ENCODE data around the gene C1orf159. TPM values are rescaled to one million over a fixed set of nuclear protein-coding genes. Genes with fewer than 3 reads are reported as not detected.

Gene C1orf159
- polyA plus RNA-seq, 1 donor (not counting 4 experiments of a cell fraction or from before 2014, with no cell fraction given): 6.1 TPM

DNA sequence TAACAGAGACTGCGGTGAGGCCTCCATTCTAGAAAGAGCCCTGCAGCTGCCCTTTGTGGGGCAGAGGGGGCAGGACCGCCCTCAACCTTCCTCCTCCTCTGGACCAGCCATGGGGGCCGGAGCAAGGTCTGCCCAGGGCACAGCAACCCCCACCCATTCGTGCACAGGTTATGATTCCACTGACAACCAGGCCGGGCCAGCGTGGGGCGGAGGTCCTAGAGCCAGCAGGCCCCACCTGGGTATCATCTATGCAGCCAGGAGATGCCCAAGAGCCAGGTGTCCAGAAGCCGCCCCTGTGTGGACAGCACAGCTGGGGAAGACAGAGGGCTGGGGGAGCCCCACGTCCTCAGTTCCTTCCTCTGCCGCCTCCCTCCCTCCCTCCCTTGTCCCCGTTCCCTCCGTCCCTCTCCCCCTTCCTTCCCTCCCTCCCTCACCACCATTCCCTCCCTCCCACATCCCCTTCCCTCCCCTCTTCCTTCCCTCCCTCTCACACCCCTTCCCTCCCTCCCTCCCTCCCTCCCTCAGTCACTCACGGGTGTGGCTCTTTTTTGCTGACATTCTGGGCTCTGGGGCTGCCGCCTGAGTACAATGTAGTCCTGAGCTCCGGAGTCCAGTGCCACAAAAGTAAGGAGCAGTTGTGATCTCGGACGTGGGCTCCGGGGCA, 54.1 kb downstream of the C1orf159 start:
- Histone ChIP-seq H3K36me3 (ENCODE audit: control insufficient read depth in 2 of 2, extremely low read depth in 1 of 2, insufficient read depth in 2 of 2, low read length in 2 of 2) (no peaks in the 10 kb centered on the region), H3K79me2 (ENCODE audit: control insufficient read depth, insufficient read depth, low read length) (no peaks in the 10 kb centered on the region), H3K9me3 (ENCODE audit: control insufficient read depth, low read depth, low read length) (no peaks in the 10 kb centered on the region), H3K27ac (ENCODE audit: control insufficient read depth, insufficient read depth, low read length) (no peak overlapping the region), H4K20me1 (ENCODE audit: control insufficient read depth, extremely low read depth, insufficient read depth, low read length) (peaks cover 4% of the 10 kb centered on the region), H3K9me1 (ENCODE audit: control insufficient read depth, extremely low read depth, insufficient read depth, low read length) (no peaks in the 10 kb centered on the region), H3K9ac (ENCODE audit: control insufficient read depth, extremely low read depth, insufficient read depth, low read length) (no peak overlapping the region), H3K4me2 (ENCODE audit: control insufficient read depth, extremely low read depth, insufficient read depth, low read depth, low read length) (no peak overlapping the region), H2AFZ (ENCODE audit: control insufficient read depth, low read length) (no peak overlapping the region), H3K27me3 (ENCODE audit: control insufficient read depth, extremely low read depth, insufficient read depth, low read length) (peaks cover 31% of the 10 kb centered on the region), H3K4me1 (ENCODE audit: control insufficient read depth, extremely low read depth, insufficient read depth, low read length) (peaks cover 24% of the 10 kb centered on the region), H3K4me3 (ENCODE audit: control insufficient read depth in 2 of 3, extremely low read depth in 1 of 3, insufficient read depth in 2 of 3, low read depth in 1 of 3, low read length in 3 of 3) (no peak overlapping the region)
- FAIRE-seq (no peak), DNase-seq (ENCODE audit: low read depth, low spot score) (no peak)
- TF ChIP-seq EZH2 (IDR thresholded peaks at IDR 0.05; ENCODE audit: low read length): no peak
- TF ChIP-seq, protein P1, sequence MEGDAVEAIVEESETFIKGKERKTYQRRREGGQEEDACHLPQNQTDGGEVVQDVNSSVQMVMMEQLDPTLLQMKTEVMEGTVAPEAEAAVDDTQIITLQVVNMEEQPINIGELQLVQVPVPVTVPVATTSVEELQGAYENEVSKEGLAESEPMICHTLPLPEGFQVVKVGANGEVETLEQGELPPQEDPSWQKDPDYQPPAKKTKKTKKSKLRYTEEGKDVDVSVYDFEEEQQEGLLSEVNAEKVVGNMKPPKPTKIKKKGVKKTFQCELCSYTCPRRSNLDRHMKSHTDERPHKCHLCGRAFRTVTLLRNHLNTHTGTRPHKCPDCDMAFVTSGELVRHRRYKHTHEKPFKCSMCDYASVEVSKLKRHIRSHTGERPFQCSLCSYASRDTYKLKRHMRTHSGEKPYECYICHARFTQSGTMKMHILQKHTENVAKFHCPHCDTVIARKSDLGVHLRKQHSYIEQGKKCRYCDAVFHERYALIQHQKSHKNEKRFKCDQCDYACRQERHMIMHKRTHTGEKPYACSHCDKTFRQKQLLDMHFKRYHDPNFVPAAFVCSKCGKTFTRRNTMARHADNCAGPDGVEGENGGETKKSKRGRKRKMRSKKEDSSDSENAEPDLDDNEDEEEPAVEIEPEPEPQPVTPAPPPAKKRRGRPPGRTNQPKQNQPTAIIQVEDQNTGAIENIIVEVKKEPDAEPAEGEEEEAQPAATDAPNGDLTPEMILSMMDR (optimal IDR thresholded peaks at IDR 0.05 in 1 of 3, IDR thresholded peaks at IDR 0.05 in 1 of 3, conservative IDR thresholded peaks at IDR 0.05 in 1 of 3; ENCODE audit: extremely low read depth in 1 of 3, insufficient read depth in 2 of 3, low read length in 3 of 3): no peak
- dilution Hi-C loops (cut with MboI; ENCODE audit: extremely low pct_ligation_motif_present, low sequenced_read_pairs): no loop called here

DNA sequence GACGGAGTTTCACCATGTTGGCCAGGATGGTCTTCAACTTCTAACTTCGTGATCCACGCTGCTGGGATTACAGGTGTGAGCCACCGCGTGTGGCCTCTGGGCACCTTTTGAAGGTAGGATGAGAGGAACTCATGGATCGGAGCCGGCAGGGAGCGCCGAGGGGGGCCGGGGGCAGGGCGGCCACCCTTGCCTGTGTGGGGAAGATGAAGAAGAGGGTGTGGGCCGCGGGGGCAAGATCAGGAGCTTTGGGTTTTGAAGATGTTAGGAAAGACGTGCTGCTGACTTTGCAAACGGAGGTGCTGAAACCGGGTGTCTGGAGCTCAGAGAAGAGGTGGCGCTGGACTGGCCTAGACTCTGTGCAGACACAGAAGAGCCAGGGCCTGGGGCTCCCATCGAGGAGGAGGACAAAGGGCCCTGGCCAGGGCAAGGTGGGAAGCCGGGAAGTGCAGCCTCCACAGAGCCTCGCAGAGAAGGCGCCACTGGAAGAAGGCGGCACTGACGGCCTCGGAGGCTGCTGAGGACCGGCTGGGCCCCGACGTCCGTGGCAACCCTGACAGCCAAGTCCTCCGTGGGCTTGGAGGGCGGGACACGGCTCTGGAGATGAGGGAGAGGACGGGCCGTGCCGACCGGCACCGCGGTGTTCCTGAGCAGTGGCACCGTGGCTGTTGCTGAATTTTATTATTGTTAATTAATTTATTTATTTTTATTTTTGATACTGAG, 55.4 kb downstream of the C1orf159 start:
- Histone ChIP-seq H3K4me2 (ENCODE audit: control insufficient read depth, extremely low read depth, insufficient read depth, low read depth, low read length) (peak overlapping the region; percentile 82), H3K9me1 (ENCODE audit: control insufficient read depth, extremely low read depth, insufficient read depth, low read length) (no peaks in the 10 kb centered on the region), H3K27me3 (ENCODE audit: control insufficient read depth, extremely low read depth, insufficient read depth, low read length) (peaks cover 31% of the 10 kb centered on the region), H3K4me3 (ENCODE audit: control insufficient read depth in 2 of 3, extremely low read depth in 1 of 3, insufficient read depth in 2 of 3, low read depth in 1 of 3, low read length in 3 of 3) (no peak overlapping the region), H3K9me3 (ENCODE audit: control insufficient read depth, low read depth, low read length) (no peaks in the 10 kb centered on the region), H3K9ac (ENCODE audit: control insufficient read depth, extremely low read depth, insufficient read depth, low read length) (no peak overlapping the region), H3K79me2 (ENCODE audit: control insufficient read depth, insufficient read depth, low read length) (no peaks in the 10 kb centered on the region), H3K4me1 (ENCODE audit: control insufficient read depth, extremely low read depth, insufficient read depth, low read length) (peaks cover 24% of the 10 kb centered on the region), H3K27ac (ENCODE audit: control insufficient read depth, insufficient read depth, low read length) (no peak overlapping the region), H2AFZ (ENCODE audit: control insufficient read depth, low read length) (no peak overlapping the region), H3K36me3 (ENCODE audit: control insufficient read depth in 2 of 2, extremely low read depth in 1 of 2, insufficient read depth in 2 of 2, low read length in 2 of 2) (peaks cover 0 to 2% of the 10 kb centered on the region in 2 experiments), H4K20me1 (ENCODE audit: control insufficient read depth, extremely low read depth, insufficient read depth, low read length) (peaks cover 12% of the 10 kb centered on the region)
- no peak for DNase-seq (ENCODE audit: low read depth, low spot score)
- TF ChIP-seq, protein P1 (optimal IDR thresholded peaks at IDR 0.05 in 1 of 3, IDR thresholded peaks at IDR 0.05 in 1 of 3, conservative IDR thresholded peaks at IDR 0.05 in 1 of 3; ENCODE audit: extremely low read depth in 1 of 3, insufficient read depth in 2 of 3, low read length in 3 of 3): no peak
- TF ChIP-seq EZH2 (IDR thresholded peaks at IDR 0.05; ENCODE audit: low read length): no peak
- no peak for FAIRE-seq
- dilution Hi-C loops (cut with MboI; ENCODE audit: extremely low pct_ligation_motif_present, low sequenced_read_pairs): no loop called here

Measured in keratinocyte (primary cell).